ENCODE data around the gene POPDC3. TPM values are rescaled to one million over a fixed set of nuclear protein-coding genes. Genes with fewer than 3 reads are reported as not detected.

POPDC3 gene
- total and polyA plus RNA-seq, 2 of the 13 experiments (the other 11 are each of a cell fraction or from before 2014, with no cell fraction given) = 0.18 to 0.20 TPM

GRCh38 chr6:105189026-105189820, 9.4 kb upstream of the POPDC3 start:
- H4K20me1 ChIP-seq (ENCODE audit: insufficient read depth, low read length) = no peaks in the 10 kb centered on the region
- TF ChIP-seq LBX2 (CRISPR knock-in tag; IDR thresholded peaks at IDR 0.05; ENCODE audit: borderline replicate concordance) (no peak), IRF2 (CRISPR knock-in tag; IDR thresholded peaks at IDR 0.05) (no peak), FOXO4 (CRISPR knock-in tag; conservative IDR thresholded peaks at IDR 0.05) (no peak), ZFAT (CRISPR knock-in tag; conservative IDR thresholded peaks at IDR 0.05) (no peak), ZNF263 (CRISPR knock-in tag; IDR thresholded peaks at IDR 0.05) (no peak), ISX (CRISPR knock-in tag; conservative IDR thresholded peaks at IDR 0.05) (no peak), ZNF7 (CRISPR knock-in tag; IDR thresholded peaks at IDR 0.05) (no peak), NFYC (CRISPR knock-in tag; IDR thresholded peaks at IDR 0.05) (no peak), RFXANK (CRISPR knock-in tag; IDR thresholded peaks at IDR 0.05) (no peak)
- 15% methylated on average over 9 of the region's 10 CpGs for WGBS (ENCODE audit: low lambda C conversion rate)
- H3K4me1 ChIP-seq (ENCODE audit: insufficient read depth, low read length) = no peaks in the 10 kb centered on the region
- FAIRE-seq = no peak
- H3K27me3 ChIP-seq (ENCODE audit: control insufficient read depth in 1 of 2, insufficient read depth in 2 of 2, low read length in 2 of 2) = peaks cover 0 to 7% of the 10 kb centered on the region in 2 experiments; a peak in 3 of 5 replicates
- no peak overlapping the region for H3K4me3 ChIP-seq (replicated peaks in 1 of 3; ENCODE audit: insufficient read depth in 1 of 3, low read depth in 2 of 3, low read length in 3 of 3)
- POLR2A ChIA-PET = no interaction called here
- H3K79me2 ChIP-seq (ENCODE audit: insufficient read depth, low read length) = no peaks in the 10 kb centered on the region
- no peaks in the 10 kb centered on the region for H3K36me3 ChIP-seq (replicated peaks in 1 of 2; ENCODE audit: control insufficient read depth in 1 of 2, insufficient read depth in 2 of 2, low read length in 2 of 2)
- CTCF ChIA-PET (ENCODE audit: low intra/inter-chr PET ratio, low total read pairs) = no interaction called here
- H3K9ac ChIP-seq (ENCODE audit: insufficient read depth, low read depth, low read length) = no peak overlapping the region
- H3K27ac ChIP-seq (ENCODE audit: extremely low read length, insufficient read depth, low read length) = no peak overlapping the region
- DNase-seq (ENCODE audit: low spot score) = no peak
- ATAC-seq = no peak
- in situ Hi-C loops (cut with HindIII; ENCODE audit: extremely low pct_ligation_motif_present, low pct_unique_long_range_greater_than_20kb) = no loop called here
- BruUV-seq (replicated peaks) = no TSS peak
- no peak overlapping the region for H2AFZ ChIP-seq (ENCODE audit: low read length)
- H3K9me3 ChIP-seq (ENCODE audit: low read length) = no peaks in the 10 kb centered on the region
- H3K4me2 ChIP-seq (ENCODE audit: low read depth, low read length) = no peak overlapping the region
- intact Hi-C loops (cut with micrococcal nuclease; ENCODE audit: unreplicated experiment) = no loop called here
